HCT116 (cell line): ENCODE measurements around the gene TMEM150A. TPM values are rescaled to one million over a fixed set of nuclear protein-coding genes. Genes with fewer than 3 reads are reported as not detected.

Experiments
- ATAC-seq: fragments of 200-7000 bp; cut with Tn5 transposase; 2 replicates; pipeline ENCODE4 v1.9.1; 2020; ENCODE audit warnings: mild to moderate bottlenecking, moderate library complexity
- Bru-seq: library from RNA; stranded (reverse); fragments of 400-500 nt; gene quantifications from one replicate; lab custom pipeline; 2021; lab: Mats Ljungman, UMichigan
- BruChase-seq, 2 experiments: library from RNA; stranded (reverse); fragments of 400-500 nt; gene quantifications; one replicate each; lab custom pipeline; 2021; lab: Mats Ljungman, UMichigan
- BruUV-seq: library from RNA; stranded (reverse); fragments of 400-500 nt; replicated peaks from 2 replicates; lab custom pipeline; 2021; lab: Mats Ljungman, UMichigan
- CTCF ChIA-PET: fragments of 300-600 bp; sonication (Branson Sonifier 250); formaldehyde crosslinking; loops from one replicate; lab custom pipeline; 2021; ENCODE audit warnings: antibody characterized with exemption; lab: Charles Lee
- POLR2A ChIA-PET: fragments of 300-600, 350-600 bp; sonication (Branson Sonifier 250); formaldehyde crosslinking; loops from one replicate; lab custom pipeline; 2021; ENCODE audit warnings: antibody characterized with exemption; lab: Charles Lee
- RAD21 ChIA-PET, 2 experiments: fragments of 300-600 bp; sonication (Branson Sonifier 250); formaldehyde crosslinking; loops; one replicate each; lab custom pipeline; 2023; ENCODE audit warnings: low total read pairs in 2 of 2; ENCODE audit not compliant: uncharacterized antibody in 2 of 2, unreplicated experiment in 2 of 2, low non-redundant PET in 1 of 2; lab: Charles Lee
- DNase-seq: peaks from one replicate; pipeline ENCODE4 v3.0.0-alpha.2; 2010; ENCODE audit warnings: low read depth, low spot score
- H2AFZ ChIP-seq: fragments of 200-600 bp; shearing (Covaris generic), sonication (generic); 2 replicates; pipeline ENCODE4 v1.6.1; 2017; ENCODE audit warnings: low read depth, mixed run types, mixed read lengths, antibody characterized with exemption, low read length; ENCODE audit not compliant: poor library complexity, severe bottlenecking
- H3K27ac ChIP-seq: 2 replicates; pipeline ENCODE4 v1.5.1; 2012; ENCODE audit warnings: low read depth, low read length
- H3K27me3 ChIP-seq: fragments of 200-600 bp; sonication (generic); 2 replicates; pipeline ENCODE4 v1.6.1; 2016; ENCODE audit warnings: mixed run types, low read length, mixed read lengths; ENCODE audit not compliant: insufficient read depth
- H3K36me3 ChIP-seq, 2 experiments: fragments of 200-500 bp in 1 of 2; fragments of 200-600 bp in 1 of 2; sonication (Bioruptor generic) in 1 of 2; sonication (generic) in 1 of 2; 2 replicates each; pipeline versions ENCODE4 v1.5.1 to v1.6.1; 2014 to 2016; ENCODE audit warnings: low read length in 2 of 2, inconsistent platforms in 1 of 2, mixed read lengths in 1 of 2, mixed run types in 1 of 2; ENCODE audit not compliant: insufficient read depth in 2 of 2, control insufficient read depth in 1 of 2
- H3K4me1 ChIP-seq, 2 experiments: fragments of 200-600 bp in 1 of 2; sonication (generic) in 1 of 2; 2 replicates each; pipeline versions ENCODE4 v1.5.1 to v1.6.1; 2012 to 2017; ENCODE audit warnings: low read length in 2 of 2, inconsistent platforms in 1 of 2, mild to moderate bottlenecking in 1 of 2, mixed read lengths in 1 of 2, mixed run types in 1 of 2, moderate library complexity in 1 of 2; ENCODE audit not compliant: insufficient read depth in 2 of 2, control insufficient read depth in 1 of 2
- H3K4me2 ChIP-seq: fragments of 200-600 bp; sonication (generic); 2 replicates; pipeline ENCODE4 v1.6.1; 2017; ENCODE audit warnings: mixed run types, low read length, mixed read lengths
- H3K4me3 ChIP-seq, 2 experiments: fragments of 200-600 bp in 1 of 2; sonication (generic) in 1 of 2; replicated peaks in 1 of 2; 2 replicates each; pipeline ENCODE4 v1.5.1; 2011 to 2016; ENCODE audit warnings: low read length in 2 of 2, control low read depth in 1 of 2, low read depth in 1 of 2, mild to moderate bottlenecking in 1 of 2, mixed read lengths in 1 of 2, mixed run types in 1 of 2
- H3K79me2 ChIP-seq: fragments of 200-600 bp; sonication (generic); 2 replicates; pipeline ENCODE4 v1.6.1; 2017; ENCODE audit warnings: mild to moderate bottlenecking, mixed run types, low read length, moderate library complexity, mixed read lengths; ENCODE audit not compliant: insufficient read depth
- H3K9ac ChIP-seq: fragments of 200-600 bp; sonication (generic); 2 replicates; pipeline ENCODE4 v1.6.1; 2016; ENCODE audit warnings: low read length, mixed read lengths
- H3K9me2 ChIP-seq: fragments of 200-600 bp; sonication (generic), shearing (Covaris generic); 2 replicates; pipeline ENCODE4 v1.6.1; 2017; ENCODE audit warnings: mixed run types, mild to moderate bottlenecking, moderate library complexity; ENCODE audit not compliant: insufficient read depth
- H3K9me3 ChIP-seq, 2 experiments: fragments of 200-500 bp in 1 of 2; fragments of 200-600 bp in 1 of 2; sonication (Bioruptor generic) in 1 of 2; sonication (generic) in 1 of 2; 2 replicates each; pipeline ENCODE4 v1.6.1; 2014 to 2017; ENCODE audit warnings: low read length in 2 of 2, mixed read lengths in 2 of 2, inconsistent platforms in 1 of 2, low read depth in 1 of 2, mild to moderate bottlenecking in 1 of 2, mixed run types in 1 of 2, moderate library complexity in 1 of 2; ENCODE audit not compliant: control insufficient read depth in 1 of 2, insufficient read depth in 1 of 2
- H4K20me1 ChIP-seq: fragments of 200-600 bp; sonication (generic), shearing (Covaris generic); 2 replicates; pipeline ENCODE4 v1.6.1; 2017; ENCODE audit warnings: mixed run types, mild to moderate bottlenecking, moderate library complexity; ENCODE audit not compliant: insufficient read depth
- CEBPB ChIP-seq: IDR thresholded peaks from 2 replicates; pipeline ENCODE4 v1.6.1; 2012; ENCODE audit warnings: low read depth
- EGR1 ChIP-seq: IDR thresholded peaks from 2 replicates; pipeline ENCODE4 v1.6.1; 2012; ENCODE audit warnings: low read depth
- EZH2phosphoT487 ChIP-seq: fragments of 200-600 bp; IDR thresholded peaks from 2 replicates; pipeline ENCODE4 v1.6.1; 2018; ENCODE audit warnings: antibody characterized with exemption, borderline replicate concordance
- JUND ChIP-seq: IDR thresholded peaks from 2 replicates; pipeline ENCODE4 v1.6.1; 2012
- MAX ChIP-seq: IDR thresholded peaks from 2 replicates; pipeline ENCODE4 v1.6.1; 2012
- POLR2A ChIP-seq: IDR thresholded peaks from 2 replicates; pipeline ENCODE4 v1.7.0; 2011; ENCODE audit warnings: borderline replicate concordance; ENCODE audit not compliant: insufficient read depth, insufficient read length; ENCODE audit errors: extremely low read depth
- POLR2AphosphoS5 ChIP-seq: IDR thresholded peaks from 2 replicates; pipeline ENCODE4 v1.6.1; 2011; ENCODE audit warnings: mild to moderate bottlenecking, low read depth, low read length, moderate library complexity
- RAD21 ChIP-seq: IDR thresholded peaks from 2 replicates; pipeline ENCODE4 v1.6.1; 2012; ENCODE audit warnings: low read depth, mild to moderate bottlenecking
- SIN3A ChIP-seq: IDR thresholded peaks from 2 replicates; pipeline ENCODE4 v1.6.1; 2012; ENCODE audit warnings: low read depth
- SP1 ChIP-seq: IDR thresholded peaks from 2 replicates; pipeline ENCODE4 v1.6.1; 2012; ENCODE audit warnings: low read depth
- SRF ChIP-seq: IDR thresholded peaks from 2 replicates; pipeline ENCODE4 v1.6.1; 2012; ENCODE audit warnings: low read depth
- TCF7L2 ChIP-seq: IDR thresholded peaks from 2 replicates; pipeline ENCODE4 v1.7.0; 2011; ENCODE audit warnings: borderline replicate concordance, inconsistent platforms; ENCODE audit not compliant: insufficient read depth, insufficient read length; ENCODE audit errors: extremely low read depth
- YY1 ChIP-seq: IDR thresholded peaks from 2 replicates; pipeline ENCODE4 v1.6.1; 2011; ENCODE audit warnings: low read length, low read depth, moderate library complexity, mild to moderate bottlenecking; ENCODE audit not compliant: insufficient replicate concordance; ENCODE audit errors: extremely low read depth
- ZFX ChIP-seq: fragments of 450-650 bp; IDR thresholded peaks from 2 replicates; pipeline ENCODE4 v1.6.1; 2017
- ZNF274 ChIP-seq: fragments of 200-500 bp; sonication (Bioruptor generic); IDR thresholded peaks from 2 replicates; pipeline ENCODE4 v1.6.1; 2014; ENCODE audit warnings: mild to moderate bottlenecking, low read depth, low read length, inconsistent platforms
- intact Hi-C: fragments of 100-400 bp; cut with micrococcal nuclease; formaldehyde crosslinking; loops from 2 replicates; pipeline ENCODE4 v1.10.0; 2022
- long read RNA-seq: library from polyadenylated mRNA; unstranded; transcript quantifications from one replicate; pipeline ENCODE4 v2.0.0, GENCODE V29; 2021; ENCODE audit not compliant: unreplicated experiment
- polyA plus RNA-seq: library from polyadenylated mRNA; unstranded; fragments of >200 nt; gene quantifications from 2 replicates; pipeline ENCODE4 v1.2.1, GENCODE V29; 2012; ENCODE audit warnings: missing spikeins
- total RNA-seq: library from RNA; stranded (reverse); gene quantifications from one replicate; pipeline ENCODE4 v1.2.1, GENCODE V29; 2021; ENCODE audit not compliant: unreplicated experiment
- TF ChIP-seq, protein P1 (sequence below), 3 experiments: fragments of 200-600 bp in 1 of 3; sonication (generic) in 1 of 3; IDR thresholded peaks in 2 of 3; conservative IDR thresholded peaks in 1 of 3; 2 replicates each; pipeline ENCODE4 v1.5.1; 2012 to 2017; ENCODE audit warnings: low read depth in 2 of 3, low read length in 2 of 3, antibody characterized with exemption in 1 of 3, borderline replicate concordance in 1 of 3, control low read depth in 1 of 3, mild to moderate bottlenecking in 1 of 3, mixed read lengths in 1 of 3, mixed run types in 1 of 3, moderate library complexity in 1 of 3; ENCODE audit not compliant: insufficient read depth in 1 of 3

The TMEM150A gene, protein sequence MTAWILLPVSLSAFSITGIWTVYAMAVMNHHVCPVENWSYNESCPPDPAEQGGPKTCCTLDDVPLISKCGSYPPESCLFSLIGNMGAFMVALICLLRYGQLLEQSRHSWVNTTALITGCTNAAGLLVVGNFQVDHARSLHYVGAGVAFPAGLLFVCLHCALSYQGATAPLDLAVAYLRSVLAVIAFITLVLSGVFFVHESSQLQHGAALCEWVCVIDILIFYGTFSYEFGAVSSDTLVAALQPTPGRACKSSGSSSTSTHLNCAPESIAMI
- total RNA-seq: 9.9 TPM
- polyA plus RNA-seq: 6.5 and 8.0 TPM in 2 replicates
- Bru-seq, nascent RNA: percentile 49 among the genes with signal in this experiment
- BruChase-seq, experiment 1, labeled RNA remaining after a 6-hour chase: percentile 57 among the genes with signal in this experiment
- BruChase-seq, experiment 2, labeled RNA remaining after a 2-hour chase: percentile 59 among the genes with signal in this experiment
- long read RNA-seq, transcript TMEM150A-203 (7 exons, 1,776 nt): major isoform, 5 of 21 reads
- long read RNA-seq, partial matches to known transcripts: 3 of 21 reads
- long read RNA-seq, other reads (novel, unspliced or antisense): 11 of 21 reads

- TF ChIP-seq, protein P1, sequence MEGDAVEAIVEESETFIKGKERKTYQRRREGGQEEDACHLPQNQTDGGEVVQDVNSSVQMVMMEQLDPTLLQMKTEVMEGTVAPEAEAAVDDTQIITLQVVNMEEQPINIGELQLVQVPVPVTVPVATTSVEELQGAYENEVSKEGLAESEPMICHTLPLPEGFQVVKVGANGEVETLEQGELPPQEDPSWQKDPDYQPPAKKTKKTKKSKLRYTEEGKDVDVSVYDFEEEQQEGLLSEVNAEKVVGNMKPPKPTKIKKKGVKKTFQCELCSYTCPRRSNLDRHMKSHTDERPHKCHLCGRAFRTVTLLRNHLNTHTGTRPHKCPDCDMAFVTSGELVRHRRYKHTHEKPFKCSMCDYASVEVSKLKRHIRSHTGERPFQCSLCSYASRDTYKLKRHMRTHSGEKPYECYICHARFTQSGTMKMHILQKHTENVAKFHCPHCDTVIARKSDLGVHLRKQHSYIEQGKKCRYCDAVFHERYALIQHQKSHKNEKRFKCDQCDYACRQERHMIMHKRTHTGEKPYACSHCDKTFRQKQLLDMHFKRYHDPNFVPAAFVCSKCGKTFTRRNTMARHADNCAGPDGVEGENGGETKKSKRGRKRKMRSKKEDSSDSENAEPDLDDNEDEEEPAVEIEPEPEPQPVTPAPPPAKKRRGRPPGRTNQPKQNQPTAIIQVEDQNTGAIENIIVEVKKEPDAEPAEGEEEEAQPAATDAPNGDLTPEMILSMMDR (IDR thresholded peaks at IDR 0.05 in 2 of 3, conservative IDR thresholded peaks at IDR 0.05 in 1 of 3; ENCODE audit: borderline replicate concordance in 1 of 3, insufficient read depth in 1 of 3, low read depth in 2 of 3, low read length in 2 of 3): 0 out of 6 replicates have a peak, but pooled peaks of 1 of the 3 experiments have one; percentile 21
- TF ChIP-seq SRF (no peak), RAD21 (no peak), TCF7L2 (peak; percentile 21), MAX (no peak), EGR1 (no peak), JUND (no peak), ZNF274 (no peak), YY1 (no peak), ZFX (peak; percentile 68), POLR2AphosphoS5 (peak; percentile 65), SIN3A (no peak), CEBPB (no peak), EZH2phosphoT487 (no peak), POLR2A (peak; percentile 48), SP1 (no peak)
- ATAC-seq (peak; percentile 94), DNase-seq (peak; percentile 68)
- H3K4me3 ChIP-seq: peak within 1 kb of the TSS; percentile 83 to 85
- H3K9me2 ChIP-seq: no peaks in the 10 kb centered on the region
- TSS peak; percentile 43 for BruUV-seq
- ChIA-PET POLR2A (interaction anchor here (0.6 to 3.3 kb wide), 8 partner anchors 8 to 595 kb away, joined by 3 to 20 read pairs (median 4); partner anchors contain the start of genes C2orf68, MAT2A and VAMP8), RAD21 (no interaction called here), CTCF (interaction anchor here (0.7 to 1.2 kb wide), 2 partner anchors 9 to 16 kb away, joined by 3 read pairs; partner anchors contain the start of gene C2orf68)
- no peaks in the 10 kb centered on the region for H3K9me3 ChIP-seq
- peak within 1 kb of the TSS; percentile 64 for H3K27ac ChIP-seq
- H3K27me3 ChIP-seq: no peaks in the 10 kb centered on the region
- H3K36me3 ChIP-seq: peaks cover under 1 to 4% of the 10 kb centered on the region in 2 experiments; a peak in 3 of 4 replicates
- peaks cover 8 to 17% of the 10 kb centered on the region in 2 experiments for H3K4me1 ChIP-seq
- H3K4me2 ChIP-seq: peak within 1 kb of the TSS; percentile 93
- H3K79me2 ChIP-seq: no peaks in the 10 kb centered on the region
- intact Hi-C loops: loop anchor here (5.0 kb wide), 1 partner anchor 190 kb away; the partner anchor contains the start of gene CAPG
- H3K9ac ChIP-seq: peak within 1 kb of the TSS; percentile 63
- H2AFZ ChIP-seq: peak within 1 kb of the TSS; percentile 13
- no peaks in the 10 kb centered on the region for H4K20me1 ChIP-seq
Observed at GRCh38 chr2:85602476-85603234, at the start of gene TMEM150A. Gene TMEM150A, minus strand, starts transcription at chr2:85602698. Its CDS starts 750 bp downstream, at chr2:85601948.
